Tibial artery (tissue), 4 donors: ENCODE results near the gene CS.

Experiments
- DNase-seq, 2 donors: peaks; one replicate each; pipeline ENCODE4 v3.0.0-alpha.2; 2019
- H3K27ac ChIP-seq, 2 donors: fragments of 200-600 bp; sonication (generic) in 1 of 2; 1 replicate in 1 of 2; 2 replicates in 1 of 2; pipeline ENCODE4 v1.5.1; 2018 to 2019; ENCODE audit warnings: mild to moderate bottlenecking in 1 of 2
- H3K27me3 ChIP-seq, 2 donors: fragments of 200-600 bp; sonication (generic) in 1 of 2; one replicate each; pipeline versions ENCODE4 v1.5.1 to v1.6.0; 2016 to 2019
- H3K36me3 ChIP-seq, 3 donors: fragments of 200-600 bp; sonication (generic) in 2 of 3; one replicate each; pipeline ENCODE4 v1.5.1; 2016 to 2019; ENCODE audit warnings: mild to moderate bottlenecking in 2 of 3
- H3K4me1 ChIP-seq, 4 donors: fragments of 200-600 bp; sonication (generic) in 2 of 4; 1 replicate in 3 of 4; 2 replicates in 1 of 4; pipeline ENCODE4 v1.5.1; 2016 to 2019
- H3K4me3 ChIP-seq, 2 donors: fragments of 200-600 bp; sonication (generic) in 1 of 2; 1 replicate in 1 of 2; 2 replicates in 1 of 2; pipeline ENCODE4 v1.5.1; 2018 to 2019; ENCODE audit warnings: mild to moderate bottlenecking in 2 of 2
- H3K9me3 ChIP-seq, 3 donors: fragments of 200-600 bp; sonication (generic) in 1 of 3; one replicate each; pipeline ENCODE4 v1.5.1; 2016 to 2019
- CTCF ChIP-seq, 2 experiments: fragments of 200-600 bp in 1 of 2; fragments of 450-650 bp in 1 of 2; IDR thresholded peaks; one replicate each; pipeline ENCODE4 v1.5.1; 2017 to 2019; ENCODE audit warnings: antibody characterized with exemption in 2 of 2, mild to moderate bottlenecking in 1 of 2, moderate library complexity in 1 of 2
- intact Hi-C: fragments of 100-400 bp; cut with DNase I; formaldehyde crosslinking; loops from one replicate; pipeline ENCODE4 v1.15.0; 2023; ENCODE audit warnings: low total_unique reads

The CS gene

GRCh38 chr12:56304276-56304675 is 4.1 kb upstream of the CS start:
- DNase-seq = no peak
- no peak for TF ChIP-seq CTCF (IDR thresholded peaks at IDR 0.05)
- Histone ChIP-seq H3K4me3 (no peak overlapping the region), H3K4me1 (peaks cover 0 to 19% (median 11%) of the 10 kb centered on the region in 4 donors), H3K27ac (no peak overlapping the region), H3K36me3 (peaks cover 7 to 50% (median 17%) of the 10 kb centered on the region in 3 donors), H3K9me3 (no peaks in the 10 kb centered on the region), H3K27me3 (no peaks in the 10 kb centered on the region)
- intact Hi-C loops = no loop called here

GRCh38 chr12:56300644-56301464 is 724 bp upstream of the CS start:
- Histone ChIP-seq H3K27me3 (no peaks in the 10 kb centered on the region), H3K36me3 (peaks cover 0 to 17% (median 0%) of the 10 kb centered on the region in 3 donors), H3K27ac (peak overlapping the region; percentile 90), H3K9me3 (no peaks in the 10 kb centered on the region), H3K4me1 (peaks cover 0 to 54% (median 37%) of the 10 kb centered on the region in 4 donors), H3K4me3 (peak overlapping the region; percentile 79 to 93)
- intact Hi-C loops = loop anchor here (2.0 kb wide), 1 partner anchor 76 kb away; the partner anchor contains the start of gene NABP2
- no peak for TF ChIP-seq CTCF (IDR thresholded peaks at IDR 0.05)
- DNase-seq = no peak

- TF ChIP-seq CTCF (IDR thresholded peaks at IDR 0.05) = no peak
- Histone ChIP-seq H3K36me3 (peaks cover 0 to 2% (median 0%) of the 10 kb centered on the region in 3 donors), H3K27ac (peak overlapping the region; percentile 90), H3K27me3 (no peaks in the 10 kb centered on the region), H3K9me3 (no peaks in the 10 kb centered on the region), H3K4me1 (peaks cover 0 to 58% (median 37%) of the 10 kb centered on the region in 4 donors), H3K4me3 (peak overlapping the region; percentile 79 to 93)
- intact Hi-C loops = no loop called here
- DNase-seq = no peak
Observed at GRCh38 chr12:56299308-56299852, 750 bp downstream of the CS start.

- H3K27ac ChIP-seq = peak overlapping the region; percentile 90
- H3K27me3 ChIP-seq = no peaks in the 10 kb centered on the region
- no peaks in the 10 kb centered on the region for H3K36me3 ChIP-seq
- no peak for DNase-seq
- intact Hi-C loops = no loop called here
- peaks cover 0 to 58% (median 37%) of the 10 kb centered on the region in 4 donors for H3K4me1 ChIP-seq
- peak overlapping the region; percentile 79 to 93 for H3K4me3 ChIP-seq
- TF ChIP-seq CTCF (IDR thresholded peaks at IDR 0.05) = no peak
- H3K9me3 ChIP-seq = no peaks in the 10 kb centered on the region
Observed at GRCh38 chr12:56298828-56299227, 1.3 kb downstream of the CS start.

GRCh38 chr12:56297400-56297799 is 2.7 kb downstream of the CS start:
- H3K27me3 ChIP-seq = no peaks in the 10 kb centered on the region
- H3K27ac ChIP-seq = no peak overlapping the region
- no peaks in the 10 kb centered on the region for H3K9me3 ChIP-seq
- H3K4me3 ChIP-seq = no peak overlapping the region
- intact Hi-C loops = no loop called here
- H3K4me1 ChIP-seq = peaks cover 0 to 58% (median 37%) of the 10 kb centered on the region in 4 donors
- H3K36me3 ChIP-seq = no peaks in the 10 kb centered on the region
- no peak for TF ChIP-seq CTCF (IDR thresholded peaks at IDR 0.05)
- DNase-seq = no peak
